NCI-H1105 (cell line): ENCODE results near the gene TMEM165.

ENCODE experiments used
- DNase-seq: peaks from one replicate; lab custom pipeline; 2025; lab: John Stamatoyannopoulos, UW

Gene TMEM165

GRCh38 chr4:55406545-55406944 is 10.8 kb downstream of the TMEM165 start:
- DNase-seq = no peak

- DNase-seq = no peak
Observed at GRCh38 chr4:55407119-55407518, 11.4 kb downstream of the TMEM165 start.

- DNase-seq = no peak
Observed at GRCh38 chr4:55407764-55408163, 12.0 kb downstream of the TMEM165 start.

- DNase-seq = no peak
Observed at GRCh38 chr4:55409468-55410171, 13.9 kb downstream of the TMEM165 start.

GRCh38 chr4:55410431-55410830 is 14.7 kb downstream of the TMEM165 start:
- no peak for DNase-seq

- no peak for DNase-seq
Observed at GRCh38 chr4:55411621-55412020, 15.9 kb downstream of the TMEM165 start.

- DNase-seq = no peak
Observed at GRCh38 chr4:55416176-55416575, 20.4 kb downstream of the TMEM165 start.

- no peak for DNase-seq
Observed at GRCh38 chr4:55424791-55425190, 29.0 kb downstream of the TMEM165 start.

- no peak for DNase-seq
Observed at GRCh38 chr4:55431710-55432336, 36.1 kb downstream of the TMEM165 start.

GRCh38 chr4:55435141-55435841 is 39.5 kb downstream of the TMEM165 start:
- DNase-seq = no peak

- DNase-seq = no peak
Observed at GRCh38 chr4:55437356-55437796, 41.6 kb downstream of the TMEM165 start.

- DNase-seq = no peak
Observed at GRCh38 chr4:55437823-55438222, 42.1 kb downstream of the TMEM165 start.

- no peak for DNase-seq
Observed at GRCh38 chr4:55438314-55438713, 42.6 kb downstream of the TMEM165 start.

- DNase-seq = no peak
Observed at GRCh38 chr4:55439023-55439422, 43.3 kb downstream of the TMEM165 start.

- no peak for DNase-seq
Observed at GRCh38 chr4:55440786-55441185, 45.0 kb downstream of the TMEM165 start.

- no peak for DNase-seq
Observed at GRCh38 chr4:55442541-55442940, 46.8 kb downstream of the TMEM165 start.

GRCh38 chr4:55444827-55445226 is 49.1 kb downstream of the TMEM165 start:
- DNase-seq = peak; percentile 4

- no peak for DNase-seq
Observed at GRCh38 chr4:55445921-55446577, 50.3 kb downstream of the TMEM165 start.

- no peak for DNase-seq
Observed at GRCh38 chr4:55446578-55446922, 50.8 kb downstream of the TMEM165 start.

GRCh38 chr4:55447108-55447708 is 51.5 kb downstream of the TMEM165 start:
- no peak for DNase-seq

GRCh38 chr4:55447831-55448230 is 52.1 kb downstream of the TMEM165 start:
- no peak for DNase-seq

GRCh38 chr4:55450566-55450965 is 54.8 kb downstream of the TMEM165 start:
- no peak for DNase-seq
